Vagina (tissue), 2 donors: ENCODE data around the gene CYB5R3. TPM values are rescaled to one million over a fixed set of nuclear protein-coding genes. Genes with fewer than 3 reads are reported as not detected.

Experiments used
- DNase-seq, 2 donors: peaks; one replicate each; pipeline ENCODE4 v3.0.0-alpha.2; 2017; ENCODE audit errors: extremely low spot score in 2 of 2
- H3K27ac ChIP-seq: fragments of 200-600 bp; sonication (generic); one replicate; pipeline ENCODE4 v1.5.1; 2019
- H3K27me3 ChIP-seq: fragments of 200-600 bp; sonication (generic); one replicate; pipeline ENCODE4 v1.5.1; 2019
- H3K36me3 ChIP-seq, 2 donors: fragments of 200-600 bp; sonication (generic); one replicate each; pipeline ENCODE4 v1.5.1; 2017 to 2019
- H3K4me1 ChIP-seq: fragments of 200-600 bp; sonication (generic); one replicate; pipeline ENCODE4 v1.5.1; 2019
- H3K4me3 ChIP-seq, 2 donors: fragments of 200-600 bp; sonication (generic); 1 replicate in 1 of 2; 2 replicates in 1 of 2; pipeline ENCODE4 v1.5.1; 2016 to 2019
- H3K9me3 ChIP-seq: fragments of 200-600 bp; sonication (generic); one replicate; pipeline ENCODE4 v1.5.1; 2019
- POLR2A ChIP-seq, 2 donors: fragments of 450-650 bp; IDR thresholded peaks; one replicate each; pipeline ENCODE4 v1.6.1; 2017; ENCODE audit warnings: antibody characterized with exemption in 2 of 2, mild to moderate bottlenecking in 2 of 2, moderate library complexity in 2 of 2
- POLR2AphosphoS5 ChIP-seq, 2 donors: sonication (generic); formaldehyde crosslinking; IDR thresholded peaks; one replicate each; pipeline ENCODE4 v1.9.0; 2017; ENCODE audit warnings: antibody characterized with exemption in 2 of 2, mild to moderate bottlenecking in 2 of 2, low read depth in 1 of 2; ENCODE audit not compliant: insufficient read depth in 1 of 2
- intact Hi-C: fragments of 100-400 bp; cut with DNase I; formaldehyde crosslinking; loops from one replicate; pipeline ENCODE4 v1.15.1; 2023
- total RNA-seq: library from RNA; depleted of rRNA; stranded (reverse); fragments of >200 nt; gene quantifications from one replicate; pipeline ENCODE4 v1.2.3, GENCODE V29; 2016
- TF ChIP-seq, protein P1 (sequence below), 3 experiments: fragments of 450-650 bp in 2 of 3; fragments of 200-600 bp in 1 of 3; sonication (generic) in 1 of 3; IDR thresholded peaks; one replicate each; pipeline ENCODE4 v1.5.1; 2017 to 2019; ENCODE audit warnings: antibody characterized with exemption in 3 of 3, mild to moderate bottlenecking in 2 of 3, moderate library complexity in 2 of 3

CYB5R3 gene
- total RNA-seq, 1 donor from 2014 or later = 174 TPM

DNA sequence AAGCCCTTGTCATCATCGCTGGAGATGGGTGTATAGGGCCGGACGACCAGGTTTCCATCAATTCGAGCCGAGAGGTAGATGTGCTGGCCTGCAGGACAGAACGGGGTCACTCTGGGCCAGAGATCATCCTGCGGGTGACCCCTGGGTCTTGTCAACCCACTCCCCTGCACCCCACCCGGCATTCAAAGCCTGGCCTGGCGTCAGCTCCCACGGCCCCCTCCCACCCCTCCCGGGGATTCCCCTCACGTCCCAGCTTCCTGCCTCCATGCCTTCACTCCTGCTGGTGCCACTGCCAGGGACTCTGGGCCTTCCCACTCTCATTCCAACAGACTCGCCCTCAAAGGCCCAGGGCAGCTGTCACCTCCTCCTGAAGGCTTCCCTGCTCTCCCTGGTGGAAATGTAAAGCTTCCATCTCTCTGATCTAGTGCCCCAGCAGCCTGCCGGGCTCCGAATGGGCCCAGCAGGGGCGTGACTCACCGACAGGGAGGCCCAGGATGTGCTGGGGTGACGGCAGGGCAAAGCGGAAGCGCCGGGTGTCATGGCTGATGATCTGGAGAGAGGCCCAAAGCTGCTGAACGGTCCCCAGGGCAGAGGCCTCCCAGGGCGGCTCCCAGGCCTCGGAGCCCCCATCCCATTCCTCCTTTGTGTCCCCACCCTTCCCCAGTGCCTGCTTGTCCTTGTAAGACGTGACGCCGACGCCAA lies 18.1 kb downstream of the CYB5R3 start:
- intact Hi-C loops = no loop called here

DNA sequence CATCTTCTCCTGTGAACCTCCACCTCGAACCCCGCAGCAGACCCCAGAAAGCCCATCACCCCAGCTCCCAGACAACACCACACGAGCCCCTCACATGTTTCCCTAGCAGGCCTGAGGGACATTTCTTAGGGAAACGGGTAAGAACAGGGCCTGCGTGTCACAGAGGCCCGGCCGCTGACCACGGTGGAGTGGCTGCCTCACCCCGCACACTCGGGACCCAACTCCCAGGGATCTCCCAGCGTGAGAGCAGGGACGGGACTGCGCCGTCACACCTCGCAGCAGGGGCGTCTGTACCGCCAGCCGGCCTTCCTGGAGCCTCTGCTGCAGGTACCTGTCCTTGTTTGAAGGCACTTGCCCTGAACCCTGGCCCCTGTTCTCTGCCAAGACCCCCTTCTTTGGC lies 19.0 kb downstream of the CYB5R3 start:
- H3K4me3 ChIP-seq = no peak overlapping the region
- TF ChIP-seq, protein P1, sequence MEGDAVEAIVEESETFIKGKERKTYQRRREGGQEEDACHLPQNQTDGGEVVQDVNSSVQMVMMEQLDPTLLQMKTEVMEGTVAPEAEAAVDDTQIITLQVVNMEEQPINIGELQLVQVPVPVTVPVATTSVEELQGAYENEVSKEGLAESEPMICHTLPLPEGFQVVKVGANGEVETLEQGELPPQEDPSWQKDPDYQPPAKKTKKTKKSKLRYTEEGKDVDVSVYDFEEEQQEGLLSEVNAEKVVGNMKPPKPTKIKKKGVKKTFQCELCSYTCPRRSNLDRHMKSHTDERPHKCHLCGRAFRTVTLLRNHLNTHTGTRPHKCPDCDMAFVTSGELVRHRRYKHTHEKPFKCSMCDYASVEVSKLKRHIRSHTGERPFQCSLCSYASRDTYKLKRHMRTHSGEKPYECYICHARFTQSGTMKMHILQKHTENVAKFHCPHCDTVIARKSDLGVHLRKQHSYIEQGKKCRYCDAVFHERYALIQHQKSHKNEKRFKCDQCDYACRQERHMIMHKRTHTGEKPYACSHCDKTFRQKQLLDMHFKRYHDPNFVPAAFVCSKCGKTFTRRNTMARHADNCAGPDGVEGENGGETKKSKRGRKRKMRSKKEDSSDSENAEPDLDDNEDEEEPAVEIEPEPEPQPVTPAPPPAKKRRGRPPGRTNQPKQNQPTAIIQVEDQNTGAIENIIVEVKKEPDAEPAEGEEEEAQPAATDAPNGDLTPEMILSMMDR (IDR thresholded peaks at IDR 0.05) = no peak
- TF ChIP-seq POLR2AphosphoS5 (IDR thresholded peaks at IDR 0.05; ENCODE audit: insufficient read depth in 1 of 2, low read depth in 1 of 2) = no peak
- no peak for TF ChIP-seq POLR2A (IDR thresholded peaks at IDR 0.05)
- no peaks in the 10 kb centered on the region for H3K27me3 ChIP-seq
- no peak for DNase-seq
- peaks cover 4 to 90% of the 10 kb centered on the region in 2 donors for H3K36me3 ChIP-seq
- H3K4me1 ChIP-seq = peaks cover 20% of the 10 kb centered on the region
- intact Hi-C loops = no loop called here
- H3K9me3 ChIP-seq = no peaks in the 10 kb centered on the region
- no peak overlapping the region for H3K27ac ChIP-seq

More for the DNA sequence above, 18.1 kb downstream of the CYB5R3 start:
- H3K4me3 ChIP-seq = no peak overlapping the region
- H3K27me3 ChIP-seq = no peaks in the 10 kb centered on the region
- TF ChIP-seq, protein P1 (IDR thresholded peaks at IDR 0.05) = no peak
- TF ChIP-seq POLR2AphosphoS5 (IDR thresholded peaks at IDR 0.05; ENCODE audit: insufficient read depth in 1 of 2, low read depth in 1 of 2) = no peak
- TF ChIP-seq POLR2A (IDR thresholded peaks at IDR 0.05) = no peak
- peak overlapping the region; percentile 28 for H3K27ac ChIP-seq
- peaks cover 28% of the 10 kb centered on the region for H3K4me1 ChIP-seq
- H3K9me3 ChIP-seq = no peaks in the 10 kb centered on the region
- H3K36me3 ChIP-seq = peaks cover 4 to 83% of the 10 kb centered on the region in 2 donors
- no peak for DNase-seq

DNA sequence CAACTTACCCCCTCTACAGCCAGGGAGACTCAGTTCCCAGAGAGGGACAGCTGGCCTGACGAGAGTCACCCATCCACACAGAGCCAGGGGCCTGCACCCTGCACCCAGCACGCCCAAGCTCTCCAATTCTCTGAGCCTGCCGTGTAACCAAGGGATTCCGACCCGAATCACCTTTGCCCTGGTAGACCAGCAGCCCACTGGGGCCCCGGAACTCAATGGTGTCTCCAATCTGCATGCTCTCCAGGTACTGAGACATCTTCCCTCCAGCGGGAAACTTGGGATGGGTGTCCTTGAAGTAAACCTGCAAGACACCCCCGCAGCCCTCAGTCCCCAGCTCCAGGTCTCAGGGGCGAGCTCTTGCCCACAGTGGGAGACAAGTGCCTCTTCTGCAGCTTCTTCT lies 21.2 kb downstream of the CYB5R3 start:
- H3K4me1 ChIP-seq = peaks cover 33% of the 10 kb centered on the region
- H3K4me3 ChIP-seq = no peak overlapping the region
- no peak for TF ChIP-seq POLR2A (IDR thresholded peaks at IDR 0.05)
- TF ChIP-seq, protein P1 (IDR thresholded peaks at IDR 0.05) = no peak
- TF ChIP-seq POLR2AphosphoS5 (IDR thresholded peaks at IDR 0.05; ENCODE audit: insufficient read depth in 1 of 2, low read depth in 1 of 2) = no peak
- intact Hi-C loops = no loop called here
- peaks cover under 1 to 89% of the 10 kb centered on the region in 2 donors for H3K36me3 ChIP-seq
- no peak for DNase-seq
- no peak overlapping the region for H3K27ac ChIP-seq
- H3K9me3 ChIP-seq = no peaks in the 10 kb centered on the region
- no peaks in the 10 kb centered on the region for H3K27me3 ChIP-seq

DNA sequence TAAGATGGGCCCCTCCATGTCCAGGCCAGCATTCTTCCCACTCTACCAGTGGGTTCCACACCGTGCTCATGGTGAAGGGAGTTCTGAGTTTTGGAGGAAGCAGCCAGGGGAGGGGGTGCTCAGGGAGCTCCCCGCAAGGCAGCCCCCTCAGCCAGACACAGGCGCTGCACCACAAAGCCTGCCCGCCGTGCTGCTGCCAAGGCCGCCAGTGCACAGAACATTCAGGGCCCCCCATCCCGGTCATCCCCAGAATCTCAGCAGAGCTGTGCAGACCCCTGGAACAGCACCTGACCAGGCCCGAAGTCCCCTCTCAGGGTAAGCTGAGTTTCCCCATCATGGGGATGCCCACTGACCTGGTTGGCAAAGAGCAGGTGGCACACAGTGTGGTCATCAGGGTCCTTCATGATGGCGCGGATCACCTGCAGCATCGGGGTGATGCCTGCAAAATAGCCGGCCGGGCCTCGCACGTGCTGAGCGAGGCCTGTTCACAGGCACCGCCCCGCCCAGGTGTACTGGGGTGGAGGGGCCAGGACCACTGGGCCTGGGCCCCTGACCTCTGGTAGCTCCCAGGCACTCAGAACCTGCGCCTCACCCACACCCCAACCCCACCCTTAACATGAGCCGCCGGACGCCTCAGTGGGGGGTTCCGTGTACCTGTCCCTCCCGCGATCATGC lies 22.1 kb downstream of the CYB5R3 start:
- intact Hi-C loops = no loop called here

More for the DNA sequence above, 22.1 kb downstream of the CYB5R3 start:
- Histone ChIP-seq H3K27me3 (no peaks in the 10 kb centered on the region), H3K9me3 (no peaks in the 10 kb centered on the region), H3K4me3 (no peak overlapping the region), H3K4me1 (peaks cover 35% of the 10 kb centered on the region), H3K27ac (no peak overlapping the region), H3K36me3 (peaks cover 0 to 88% of the 10 kb centered on the region in 2 donors)
- DNase-seq = no peak
- no peak for TF ChIP-seq POLR2A (IDR thresholded peaks at IDR 0.05)
- TF ChIP-seq, protein P1 (IDR thresholded peaks at IDR 0.05) = no peak
- no peak for TF ChIP-seq POLR2AphosphoS5 (IDR thresholded peaks at IDR 0.05; ENCODE audit: insufficient read depth in 1 of 2, low read depth in 1 of 2)
